ENCODE measurements around the gene GPR176. TPM values are rescaled to one million over a fixed set of nuclear protein-coding genes. Genes with fewer than 3 reads are reported as not detected.

The GPR176 gene
- total RNA-seq, 4 donors from 2014 or later, result 0.53 to 6.2 (median 3.0) TPM

GRCh38 chr15:39781967-39782302 lies 138.1 kb downstream of the GPR176 start:
- WGBS, 2 donors, result 47 to 53% methylated on average over 2 of the region's 2 CpGs
- intact Hi-C loops (cut with DNase I; ENCODE audit: low total_unique reads), result no loop called here
- DNase-seq (ENCODE audit: low spot score in 2 of 2), result no peak
- no peak overlapping the region for H3K4me3 ChIP-seq (ENCODE audit: low read depth, poor library complexity, severe bottlenecking)
- TF ChIP-seq POLR2A (IDR thresholded peaks at IDR 0.05) (no peak), CTCF (IDR thresholded peaks at IDR 0.05) (no peak)

- WGBS, 2 donors, result 81 to 82% methylated on average over 4 of the region's 4 CpGs
- TF ChIP-seq CTCF (IDR thresholded peaks at IDR 0.05) (no peak), POLR2A (IDR thresholded peaks at IDR 0.05) (no peak)
- DNase-seq (ENCODE audit: low spot score in 2 of 2), result no peak
- intact Hi-C loops (cut with DNase I; ENCODE audit: low total_unique reads), result no loop called here
- H3K4me3 ChIP-seq (ENCODE audit: low read depth, poor library complexity, severe bottlenecking), result no peak overlapping the region
Measured at GRCh38 chr15:39781147-39781966, 138.7 kb downstream of the GPR176 start.

GRCh38 chr15:39778021-39778420 lies 142.0 kb downstream of the GPR176 start:
- 58 to 66% methylated on average over 3 of the region's 3 CpGs for WGBS, 2 donors
- no peak overlapping the region for H3K4me3 ChIP-seq (ENCODE audit: low read depth, poor library complexity, severe bottlenecking)
- no peak for TF ChIP-seq CTCF (IDR thresholded peaks at IDR 0.05)
- no peak for TF ChIP-seq POLR2A (IDR thresholded peaks at IDR 0.05)
- DNase-seq (ENCODE audit: low spot score in 2 of 2), result no peak
- intact Hi-C loops (cut with DNase I; ENCODE audit: low total_unique reads), result no loop called here

- WGBS, 2 donors, result 90% methylated on average over 4 of the region's 4 CpGs
- H3K4me3 ChIP-seq (ENCODE audit: low read depth, poor library complexity, severe bottlenecking), result no peak overlapping the region
- intact Hi-C loops (cut with DNase I; ENCODE audit: low total_unique reads), result no loop called here
- DNase-seq (ENCODE audit: low spot score in 2 of 2), result no peak
- TF ChIP-seq POLR2A (IDR thresholded peaks at IDR 0.05) (no peak), CTCF (IDR thresholded peaks at IDR 0.05) (no peak)
Measured at GRCh38 chr15:39777496-39777895, 142.6 kb downstream of the GPR176 start.

GRCh38 chr15:39776068-39776467 lies 144.0 kb downstream of the GPR176 start:
- intact Hi-C loops (cut with DNase I; ENCODE audit: low total_unique reads), result no loop called here
- DNase-seq (ENCODE audit: low spot score in 2 of 2), result no peak
- 70 to 77% methylated on average over 4 of the region's 4 CpGs for WGBS, 2 donors

More at GRCh38 chr15:39776068-39776467, 144.0 kb downstream of the GPR176 start:
- TF ChIP-seq CTCF (IDR thresholded peaks at IDR 0.05), result no peak
- no peak for TF ChIP-seq POLR2A (IDR thresholded peaks at IDR 0.05)
- no peak overlapping the region for H3K4me3 ChIP-seq (ENCODE audit: low read depth, poor library complexity, severe bottlenecking)
